ENCODE results near the gene EDA2R.

Gene EDA2R, protein sequence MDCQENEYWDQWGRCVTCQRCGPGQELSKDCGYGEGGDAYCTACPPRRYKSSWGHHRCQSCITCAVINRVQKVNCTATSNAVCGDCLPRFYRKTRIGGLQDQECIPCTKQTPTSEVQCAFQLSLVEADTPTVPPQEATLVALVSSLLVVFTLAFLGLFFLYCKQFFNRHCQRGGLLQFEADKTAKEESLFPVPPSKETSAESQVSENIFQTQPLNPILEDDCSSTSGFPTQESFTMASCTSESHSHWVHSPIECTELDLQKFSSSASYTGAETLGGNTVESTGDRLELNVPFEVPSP

DNA sequence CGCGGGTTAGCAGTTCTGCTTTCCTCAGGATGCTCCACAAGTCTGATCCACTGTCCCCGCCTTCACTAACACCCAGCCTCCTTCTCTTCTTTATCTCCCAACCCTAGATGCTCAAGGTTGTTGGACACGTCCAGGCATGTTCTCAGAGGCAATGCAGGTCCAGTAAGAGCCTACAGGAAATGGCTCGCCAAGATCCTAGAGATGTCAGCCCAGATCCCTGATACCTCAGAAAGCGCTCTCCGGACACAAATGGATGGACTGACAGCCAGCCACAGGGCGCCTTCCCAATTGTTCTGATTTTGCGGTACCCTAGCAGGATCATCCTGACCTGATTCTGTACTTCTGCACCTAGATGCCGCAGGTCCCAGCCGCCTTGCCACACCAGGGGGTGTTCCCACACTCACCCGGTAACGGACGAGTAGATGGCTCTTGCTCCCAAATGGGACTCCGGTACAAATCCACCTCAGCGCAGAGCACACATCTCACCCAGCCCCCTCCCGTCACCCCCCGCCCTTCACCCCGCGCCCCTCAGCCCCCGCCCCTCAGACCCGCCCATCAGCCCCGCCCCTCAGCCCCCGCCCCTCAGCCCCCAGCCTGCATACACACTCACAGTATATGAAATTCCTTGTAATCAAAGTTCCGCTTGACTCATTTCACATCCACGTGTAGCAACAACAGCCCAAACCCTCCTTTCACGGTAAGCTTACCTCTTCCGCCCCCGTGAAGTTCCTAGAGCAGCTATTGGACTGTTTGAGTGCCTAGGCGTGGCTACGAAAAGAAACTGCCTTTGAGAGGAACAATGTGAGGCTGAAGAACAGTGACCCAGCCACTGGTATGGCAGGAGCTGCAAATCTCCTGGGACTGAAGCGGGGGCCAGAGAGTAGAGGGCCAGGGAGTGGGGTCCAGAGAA lies at the start of gene EDA2R:
Gene EDA2R, minus strand, starts transcription at position 488 of the 910 bp plus-strand sequence. CDS start 23,058 bp downstream, outside the sequence.
- peak; percentile 11 for DNase-seq (ENCODE audit: low spot score)

DNA sequence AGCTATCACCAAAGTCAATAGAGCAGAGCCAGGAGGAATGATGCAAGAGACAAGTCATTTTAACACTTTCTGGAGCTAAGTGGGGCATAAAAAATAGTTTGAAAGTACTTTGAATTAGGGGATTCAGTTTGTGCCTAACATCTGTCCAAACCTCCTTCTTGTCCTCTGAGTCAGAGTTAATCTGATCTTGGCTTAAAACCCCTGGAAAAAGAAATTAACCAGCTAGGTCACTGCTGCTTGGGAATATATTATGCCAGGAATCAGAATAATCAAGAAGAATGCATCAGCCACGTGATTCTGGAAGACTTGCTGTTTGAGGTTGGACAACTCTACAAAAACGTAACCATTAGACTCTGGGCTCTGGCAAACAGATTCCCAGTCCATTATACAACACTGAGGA lies 45.3 kb upstream of the EDA2R start:
- no peak for DNase-seq (ENCODE audit: low spot score)

DNA sequence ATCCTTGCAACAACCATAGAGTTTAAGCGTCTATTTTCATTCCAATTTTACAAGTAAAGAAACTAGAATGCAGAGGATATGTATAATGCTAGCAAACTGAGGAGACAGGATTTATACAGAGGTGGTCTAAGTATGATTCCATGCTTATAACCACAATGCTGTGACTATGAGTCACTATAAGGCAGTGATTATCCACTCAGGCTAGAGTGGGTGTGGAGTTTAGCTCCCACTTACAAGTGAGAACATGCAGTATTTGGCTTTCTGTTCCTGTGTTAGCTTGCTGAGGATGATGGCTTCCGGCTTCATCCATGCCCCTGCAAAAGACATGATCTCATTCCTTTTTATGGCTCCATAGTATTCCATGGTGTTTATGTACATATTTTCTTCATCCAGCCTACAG lies 41.6 kb upstream of the EDA2R start:
- no peak for DNase-seq (ENCODE audit: low spot score)

DNA sequence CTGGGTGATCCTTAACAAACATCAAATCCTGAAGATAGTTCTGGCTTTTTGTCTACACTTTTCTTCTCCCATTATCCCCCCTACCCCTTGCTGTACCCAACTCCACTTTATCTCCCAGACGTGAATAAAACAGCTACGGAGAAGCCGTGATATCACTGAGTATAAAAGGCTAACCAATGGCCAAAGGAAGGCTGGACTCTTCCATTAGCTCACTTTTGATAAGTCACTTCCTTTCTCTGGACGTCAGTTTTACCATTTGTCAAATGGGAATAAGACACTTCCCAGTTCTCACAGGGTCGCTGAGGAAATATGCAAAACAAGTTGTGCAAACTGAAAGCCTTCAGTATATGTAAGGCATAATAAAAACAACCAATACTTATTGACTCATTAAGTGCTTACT lies 38.6 kb upstream of the EDA2R start:
- no peak for DNase-seq (ENCODE audit: low spot score)

DNA sequence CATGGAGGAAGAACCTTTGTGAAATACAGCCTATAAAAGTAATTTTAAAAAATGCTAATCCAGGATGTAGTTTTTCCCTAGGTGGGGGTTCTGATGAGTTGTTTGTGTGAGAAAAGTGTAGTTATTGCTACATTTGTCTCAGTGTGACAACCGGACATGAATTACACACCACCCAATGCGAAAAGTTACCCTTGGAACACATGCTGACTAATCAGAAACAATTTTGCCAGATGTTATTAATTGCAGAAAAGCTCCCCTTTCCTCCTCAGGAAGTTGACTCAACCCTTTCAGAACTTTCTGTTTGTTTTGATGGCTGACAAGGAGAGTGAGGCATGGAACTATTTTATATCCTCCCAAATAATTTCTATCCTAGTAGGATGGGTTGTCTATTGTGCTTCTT lies 38.1 kb upstream of the EDA2R start:
- DNase-seq (ENCODE audit: low spot score) = no peak

DNA sequence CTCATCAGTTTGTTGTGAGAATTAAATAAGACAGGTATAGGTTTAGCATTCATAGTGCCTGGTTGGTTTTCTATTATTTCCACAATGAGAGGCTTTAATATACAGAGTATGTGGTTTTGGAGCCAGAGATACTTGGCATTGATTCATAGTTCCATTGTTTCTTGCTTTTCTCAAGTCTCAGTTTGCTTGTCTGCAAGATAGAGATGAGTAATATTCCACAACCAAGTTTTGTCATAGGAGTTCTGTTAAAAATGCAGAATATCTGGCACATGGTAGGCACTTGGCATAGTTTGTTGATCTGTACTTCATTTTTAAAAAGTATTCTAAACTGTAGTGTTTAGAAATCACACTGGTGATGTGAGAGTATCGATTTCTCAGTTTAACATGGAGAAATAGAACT lies 37.5 kb upstream of the EDA2R start:
- no peak for DNase-seq (ENCODE audit: low spot score)

DNA sequence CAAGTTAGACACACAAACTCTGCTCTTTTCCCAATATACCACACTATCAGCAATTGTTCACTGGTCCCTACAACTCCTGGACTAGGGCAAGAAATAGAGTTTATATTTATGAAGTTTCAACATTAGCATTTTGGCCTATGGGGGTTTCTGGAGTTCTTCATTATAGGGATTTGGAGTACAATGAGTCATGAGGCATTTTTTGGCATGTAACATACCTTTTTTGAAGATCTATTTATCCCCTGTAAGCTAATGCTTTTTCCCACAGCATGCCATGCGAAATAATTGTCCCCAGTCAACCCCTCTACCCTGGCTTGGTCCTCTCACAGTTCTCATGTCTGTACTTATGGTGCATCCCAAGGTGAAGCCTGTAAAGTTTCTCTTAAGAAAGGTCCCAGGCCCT lies 36.7 kb upstream of the EDA2R start:
- no peak for DNase-seq (ENCODE audit: low spot score)

DNA sequence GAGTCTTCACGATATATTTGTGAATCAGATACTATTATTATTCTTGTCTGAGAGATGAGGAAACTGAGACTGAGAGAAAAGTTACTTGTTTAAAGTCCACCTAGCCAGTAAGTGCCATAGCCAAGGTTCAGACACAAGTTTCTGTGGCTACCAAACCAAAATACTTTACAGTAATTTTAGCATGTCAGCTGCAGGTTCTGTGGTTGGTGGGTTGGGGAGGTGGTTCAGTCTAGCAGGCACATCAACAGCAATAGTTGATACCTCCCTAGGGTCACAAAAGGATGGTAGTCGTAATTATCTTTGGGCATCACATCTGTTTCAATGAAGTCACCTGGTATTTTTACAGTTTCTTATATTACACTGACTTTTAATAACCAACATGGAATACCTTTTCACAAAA lies 35.6 kb upstream of the EDA2R start:
- no peak for DNase-seq (ENCODE audit: low spot score)

DNA sequence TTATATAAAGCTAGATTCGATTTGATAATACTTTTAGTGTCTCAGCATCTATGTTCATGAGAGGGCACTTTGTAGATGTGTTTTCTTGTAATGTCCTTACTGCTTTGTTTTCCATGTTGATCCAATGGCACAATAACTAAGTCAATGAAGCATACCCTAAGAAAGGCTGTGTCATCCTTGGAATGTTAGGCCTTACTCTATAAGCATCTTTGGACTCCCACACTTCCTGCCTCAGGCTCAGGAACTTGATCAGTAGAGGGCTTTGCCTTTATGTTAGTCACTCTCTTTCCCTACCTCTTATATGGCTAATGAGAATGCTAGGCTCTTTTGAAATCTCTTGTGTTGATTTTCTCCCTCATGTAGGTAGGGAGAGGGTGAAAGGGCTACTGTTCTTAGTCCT lies 33.2 kb upstream of the EDA2R start:
- DNase-seq (ENCODE audit: low spot score) = no peak

DNA sequence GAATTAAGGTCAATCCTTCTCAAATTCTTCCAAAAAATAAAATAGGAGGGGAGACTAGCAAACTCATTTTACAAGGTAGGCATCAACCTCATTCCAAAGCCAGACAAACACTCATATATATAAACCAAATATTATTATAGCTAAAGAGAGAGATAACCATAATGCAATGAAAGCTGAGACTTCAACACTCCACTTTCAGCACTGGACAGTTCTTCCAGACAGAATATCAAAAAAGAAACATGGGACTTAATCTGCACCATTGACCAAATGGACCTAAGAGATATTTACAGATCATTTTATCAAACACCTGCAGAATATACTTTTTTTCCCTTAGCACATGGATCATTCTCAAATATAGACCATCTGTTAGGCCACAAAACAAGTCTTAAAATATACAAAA lies 15.5 kb upstream of the EDA2R start:
- no peak for DNase-seq (ENCODE audit: low spot score)

DNA sequence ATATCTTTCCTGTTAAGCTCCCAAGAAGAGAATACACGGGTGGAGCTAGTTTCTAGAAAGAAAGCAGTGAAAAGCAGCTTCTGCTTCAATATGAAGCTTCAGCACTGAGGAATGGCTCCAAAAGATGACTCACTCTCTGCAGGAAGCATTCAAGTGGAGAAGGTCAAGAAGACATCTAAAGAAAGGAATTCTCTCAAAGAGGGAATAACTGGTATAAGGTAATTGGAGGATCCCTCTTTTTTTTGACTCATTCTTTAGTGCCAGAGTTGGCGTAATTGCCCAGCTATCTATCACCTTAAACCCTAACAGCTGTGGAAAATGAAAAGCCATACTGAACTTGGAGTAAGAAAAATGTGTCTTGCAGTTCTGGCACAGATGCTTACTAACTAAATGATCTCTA lies 3.5 kb downstream of the EDA2R start:
- no peak for DNase-seq (ENCODE audit: low spot score)

DNA sequence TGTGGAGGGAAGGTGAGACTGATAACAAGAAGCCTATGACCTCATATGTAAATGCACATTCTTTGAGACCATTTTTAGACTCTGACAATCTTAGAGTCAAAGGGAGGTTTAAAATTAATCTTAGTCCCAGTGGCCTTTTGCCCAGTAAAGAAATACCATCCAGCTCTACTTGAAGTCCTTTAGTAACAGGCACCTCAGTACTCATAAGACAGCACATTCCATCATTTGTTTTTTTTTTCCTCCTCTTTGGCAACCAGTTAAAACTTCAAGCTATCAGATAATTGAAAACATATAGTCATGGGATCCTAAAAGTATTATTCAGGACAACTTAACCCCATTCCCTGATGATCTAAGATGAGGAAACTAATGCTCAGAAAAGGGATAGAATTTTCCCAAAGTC lies 4.6 kb downstream of the EDA2R start:
- no peak for DNase-seq (ENCODE audit: low spot score)

DNA sequence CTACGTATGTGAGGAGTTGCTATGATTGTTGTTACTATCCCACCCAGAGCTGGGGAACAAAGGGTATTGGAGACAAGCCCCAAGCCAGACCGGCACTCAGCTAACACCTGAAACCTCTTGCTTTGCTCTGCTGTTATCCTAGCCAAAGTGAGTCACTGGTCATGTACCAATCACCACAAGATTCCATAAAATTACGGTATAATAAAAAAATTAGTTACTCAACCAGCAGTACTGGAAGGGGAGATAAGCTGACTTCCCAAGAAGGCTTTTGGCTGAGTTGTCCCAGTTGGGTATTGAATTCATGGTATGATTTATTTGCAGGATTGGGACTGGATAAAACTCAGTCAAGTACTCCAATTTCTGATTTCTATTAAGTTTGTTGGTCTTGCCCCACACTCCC lies 5.3 kb downstream of the EDA2R start:
- DNase-seq (ENCODE audit: low spot score) = no peak

DNA sequence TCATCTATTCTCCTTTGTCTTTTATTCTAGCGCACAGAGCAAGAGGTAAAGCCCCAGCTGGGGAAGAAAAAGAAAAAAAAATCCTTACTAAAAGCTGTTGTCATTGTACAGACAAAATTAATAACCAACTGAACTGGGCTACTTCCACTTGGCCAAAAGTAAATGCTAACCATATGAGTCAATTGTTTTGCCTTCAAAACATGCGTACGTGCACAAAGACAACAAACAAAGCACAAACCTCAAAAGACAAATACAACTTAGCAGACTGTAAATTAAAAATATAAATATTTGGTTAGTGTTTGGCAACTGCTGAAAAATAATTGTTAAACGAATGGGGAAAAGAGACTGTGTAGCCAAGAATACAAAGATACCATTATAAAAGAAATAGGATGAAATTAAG lies 5.9 kb downstream of the EDA2R start:
- no peak for DNase-seq (ENCODE audit: low spot score)

DNA sequence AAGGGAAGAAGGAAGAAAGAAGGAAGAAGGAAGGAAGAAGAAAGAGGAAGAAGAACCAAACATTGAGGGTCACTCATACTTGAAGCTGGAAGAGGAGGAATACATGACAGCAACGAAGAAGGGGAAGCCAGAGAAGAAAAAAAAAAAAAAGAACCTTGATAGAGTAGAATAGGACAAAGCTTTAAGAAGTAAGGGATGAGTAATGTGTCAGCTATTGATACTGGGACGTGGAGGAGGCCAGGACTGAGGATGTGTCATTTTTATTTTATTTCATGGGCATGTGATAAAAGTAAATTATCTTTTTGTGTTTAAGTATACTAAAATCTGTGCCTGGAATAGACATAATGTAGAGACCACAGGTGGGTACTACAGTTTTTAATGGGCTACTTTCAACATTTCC lies 6.4 kb downstream of the EDA2R start:
- DNase-seq (ENCODE audit: low spot score) = no peak

DNA sequence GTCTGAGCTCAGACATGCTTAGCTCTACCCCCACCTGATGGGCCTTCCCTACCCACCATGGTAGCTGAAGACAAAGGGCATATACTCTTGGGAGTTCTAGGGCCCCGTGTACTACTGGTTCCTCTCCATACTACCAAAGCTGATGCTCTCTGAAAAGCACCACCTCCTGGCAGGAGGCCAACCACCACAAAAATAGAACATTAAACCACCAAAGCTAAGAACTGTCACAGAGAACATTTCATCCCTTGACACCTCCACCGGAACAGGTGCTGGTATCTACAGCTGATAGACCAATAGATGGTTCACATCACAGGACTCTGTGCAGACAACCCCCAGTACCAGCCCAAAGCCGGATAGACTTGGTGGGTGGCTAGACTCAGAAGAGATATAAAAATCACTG lies 13.4 kb downstream of the EDA2R start:
- no peak for DNase-seq (ENCODE audit: low spot score)

DNA sequence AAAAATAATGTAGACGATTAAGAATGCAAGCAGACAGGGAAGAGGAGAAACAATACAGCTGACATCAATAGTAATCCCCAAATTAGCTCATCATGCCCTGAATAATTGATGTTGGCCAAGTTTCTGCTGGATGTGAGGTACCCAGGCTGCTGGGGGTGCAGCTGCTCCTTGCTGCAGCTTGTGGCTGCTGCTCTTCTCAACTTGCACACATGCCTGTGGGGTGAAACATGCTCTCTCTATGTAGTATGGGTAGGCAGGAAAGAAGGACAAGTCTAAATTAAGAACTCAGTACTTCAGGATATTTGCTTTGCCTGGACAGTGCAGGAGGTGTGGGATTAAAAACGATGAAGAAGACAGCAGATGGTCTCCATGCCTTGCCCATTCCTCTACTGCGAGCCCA lies 16.7 kb downstream of the EDA2R start:
- no peak for DNase-seq (ENCODE audit: low spot score)

DNA sequence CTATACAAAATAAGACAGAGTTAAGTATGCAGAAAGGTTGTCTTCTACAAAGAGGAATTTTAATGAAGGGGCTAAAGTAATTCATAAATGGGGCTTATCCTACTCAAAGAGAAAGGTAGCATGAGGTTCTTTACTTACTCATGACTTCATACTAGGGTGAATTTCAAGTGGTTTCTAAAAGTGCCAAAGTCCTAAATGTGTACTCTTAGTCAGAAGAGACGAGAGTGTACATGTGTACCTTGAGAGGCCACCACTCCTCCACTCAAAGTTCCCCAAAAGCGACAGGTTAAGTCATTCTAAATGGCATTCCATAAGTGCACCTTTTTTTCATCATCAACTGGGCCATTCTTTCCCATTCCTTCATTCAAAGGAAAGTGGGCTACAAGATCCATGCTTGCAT lies 21.9 kb downstream of the EDA2R start:
- no peak for DNase-seq (ENCODE audit: low spot score)

DNA sequence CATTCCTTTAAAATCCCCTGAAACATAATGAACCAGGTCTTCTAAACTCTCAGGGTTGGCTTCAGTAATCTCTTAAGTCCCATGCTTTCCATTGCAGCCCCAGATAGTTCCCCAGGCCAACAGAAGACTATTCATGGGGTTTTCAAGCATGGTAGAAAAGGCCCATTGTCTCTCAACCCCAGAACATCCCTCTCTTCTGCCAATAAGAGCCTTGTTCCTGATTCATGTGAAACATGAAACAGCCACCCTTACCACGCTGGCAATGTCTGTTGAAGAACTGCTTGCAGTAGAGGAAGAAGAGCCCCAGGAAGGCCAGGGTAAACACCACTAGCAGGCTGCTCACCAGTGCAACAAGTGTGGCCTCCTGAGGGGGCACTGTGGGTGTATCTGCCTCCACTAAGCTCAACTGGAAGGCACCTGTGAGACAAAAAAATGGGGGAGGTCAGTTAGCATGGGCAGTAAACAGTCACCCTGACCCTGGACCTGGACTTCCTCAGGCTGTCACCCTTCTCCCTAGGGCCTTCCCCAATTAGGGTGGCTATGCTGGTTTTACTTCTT lies 36.4 kb downstream of the EDA2R start:
- DNase-seq (ENCODE audit: low spot score) = no peak

DNA sequence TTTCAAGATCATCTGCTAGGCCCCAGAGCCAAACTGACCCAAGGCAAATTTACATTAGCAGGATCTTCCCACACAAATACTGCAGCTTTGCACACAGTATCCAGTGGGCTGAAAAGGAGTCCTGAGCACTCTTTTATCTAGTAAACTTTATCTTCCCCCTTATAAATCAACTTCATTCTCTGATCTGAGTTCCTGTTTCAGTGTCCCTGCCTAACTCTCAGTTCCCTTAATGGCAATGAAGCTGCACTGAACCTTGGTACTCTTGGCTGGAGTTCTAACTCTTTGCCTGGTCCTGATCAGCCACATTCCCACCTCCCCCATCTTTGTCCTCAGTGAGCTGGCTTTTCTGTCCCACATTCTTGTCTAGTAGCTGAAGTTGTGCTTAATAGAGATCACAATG lies 37.4 kb downstream of the EDA2R start:
- no peak for DNase-seq (ENCODE audit: low spot score)

DNA sequence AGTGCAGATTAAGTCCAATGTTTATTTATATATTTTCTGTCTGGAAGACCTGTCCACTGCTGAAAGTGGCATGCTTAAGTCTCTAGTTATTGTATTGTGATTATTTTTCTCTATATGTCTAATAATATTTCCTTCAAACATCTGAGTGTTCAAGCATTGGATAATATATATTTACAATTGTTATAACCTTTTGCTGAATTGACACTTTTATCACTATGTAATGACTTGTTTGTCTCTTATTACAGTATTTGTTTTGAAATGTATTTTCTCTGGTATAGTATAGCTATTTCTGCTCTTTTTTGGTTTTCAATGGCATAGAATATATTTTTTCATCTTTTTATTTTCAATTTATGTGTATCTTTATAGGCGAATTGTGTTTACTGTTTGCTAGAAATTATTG lies 59.7 kb downstream of the EDA2R start:
- no peak for DNase-seq (ENCODE audit: low spot score)

DNA sequence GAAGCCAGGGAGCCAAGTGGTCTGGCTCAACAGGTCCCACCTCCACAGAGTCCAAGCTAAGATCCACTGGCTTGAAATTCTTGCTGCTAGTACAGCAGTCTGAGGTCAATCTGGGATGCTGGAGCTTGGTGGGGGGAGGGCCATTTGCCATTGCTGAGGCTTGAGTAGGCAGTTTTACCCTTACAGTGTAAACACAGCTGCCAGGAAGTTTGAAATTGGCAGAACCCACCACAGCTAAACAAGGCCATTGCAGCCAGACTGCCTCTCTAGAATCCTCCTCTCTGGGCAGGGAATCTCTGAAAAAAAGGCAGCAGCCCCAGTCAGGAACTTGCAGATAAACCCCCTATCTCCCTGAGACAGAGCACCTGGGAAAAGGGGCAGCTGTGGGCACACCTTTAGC lies 84.9 kb downstream of the EDA2R start:
- DNase-seq (ENCODE audit: low spot score) = no peak

DNA sequence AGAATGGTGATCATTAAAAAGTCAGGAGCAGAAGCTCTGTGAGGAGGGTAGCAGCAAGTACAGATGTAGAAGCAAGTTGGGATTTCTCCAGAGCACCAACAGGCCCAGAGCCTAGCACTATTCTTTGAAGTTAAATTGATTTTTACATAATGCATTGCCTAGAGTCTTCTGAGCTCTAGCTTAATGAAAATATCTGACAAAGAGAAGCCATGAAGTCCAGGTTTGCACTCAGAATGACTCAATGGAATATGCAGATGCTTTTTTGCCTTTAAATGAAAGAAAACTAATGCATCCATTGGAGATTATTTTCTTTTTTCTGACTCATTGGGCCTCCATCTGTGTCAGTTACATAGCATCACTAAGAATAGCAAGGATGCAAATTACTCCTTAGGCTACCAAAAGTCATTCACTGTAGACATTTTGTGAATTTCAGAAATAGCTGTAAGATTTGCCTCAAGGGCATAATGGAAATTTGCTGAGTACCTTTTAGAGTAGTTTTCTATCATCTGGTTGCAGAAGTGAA lies 91.0 kb downstream of the EDA2R start:
- no peak for DNase-seq (ENCODE audit: low spot score)

Measured in CD4-positive, alpha-beta T cell treated with Interleukin-6 at 100 ng/mL for 8 hours (primary cell).